ENCODE data around the gene FOXN4.

DNA sequence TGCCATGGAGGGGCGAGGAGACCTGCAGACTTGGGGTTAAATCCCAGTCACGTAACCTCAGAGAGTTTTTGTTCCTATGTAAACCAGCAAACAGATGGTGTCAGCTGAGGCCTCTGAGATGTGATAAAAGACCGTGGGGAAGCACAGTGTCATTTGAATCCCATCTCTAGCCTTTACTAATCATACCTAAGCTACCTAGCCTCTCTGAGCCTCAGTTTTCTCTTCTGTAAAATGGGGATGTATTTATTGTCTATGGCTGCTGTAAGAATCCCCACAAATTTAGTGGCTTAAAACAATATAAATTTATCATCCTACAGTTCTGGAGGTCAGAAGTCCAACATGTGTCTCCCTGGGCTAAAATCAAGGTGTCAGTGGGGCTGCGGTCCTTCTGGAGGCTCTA, 33.9 kb downstream of the FOXN4 start:
- no peak for TF ChIP-seq ZNF146 (CRISPR knock-in tag; IDR thresholded peaks at IDR 0.05; ENCODE audit: unreplicated experiment)
- TF ChIP-seq, protein P1, sequence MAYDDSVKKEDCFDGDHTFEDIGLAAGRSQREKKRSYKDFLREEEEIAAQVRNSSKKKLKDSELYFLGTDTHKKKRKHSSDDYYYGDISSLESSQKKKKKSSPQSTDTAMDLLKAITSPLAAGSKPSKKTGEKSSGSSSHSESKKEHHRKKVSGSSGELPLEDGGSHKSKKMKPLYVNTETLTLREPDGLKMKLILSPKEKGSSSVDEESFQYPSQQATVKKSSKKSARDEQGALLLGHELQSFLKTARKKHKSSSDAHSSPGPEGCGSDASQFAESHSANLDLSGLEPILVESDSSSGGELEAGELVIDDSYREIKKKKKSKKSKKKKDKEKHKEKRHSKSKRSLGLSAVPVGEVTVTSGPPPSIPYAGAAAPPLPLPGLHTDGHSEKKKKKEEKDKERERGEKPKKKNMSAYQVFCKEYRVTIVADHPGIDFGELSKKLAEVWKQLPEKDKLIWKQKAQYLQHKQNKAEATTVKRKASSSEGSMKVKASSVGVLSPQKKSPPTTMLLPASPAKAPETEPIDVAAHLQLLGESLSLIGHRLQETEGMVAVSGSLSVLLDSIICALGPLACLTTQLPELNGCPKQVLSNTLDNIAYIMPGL (CRISPR knock-in tag; IDR thresholded peaks at IDR 0.05): no peak
- no peak for TF ChIP-seq POLR2A (conservative IDR thresholded peaks at IDR 0.05)
- TF ChIP-seq ZNF282 (CRISPR knock-in tag; IDR thresholded peaks at IDR 0.05): no peak
- TF ChIP-seq, protein P2, sequence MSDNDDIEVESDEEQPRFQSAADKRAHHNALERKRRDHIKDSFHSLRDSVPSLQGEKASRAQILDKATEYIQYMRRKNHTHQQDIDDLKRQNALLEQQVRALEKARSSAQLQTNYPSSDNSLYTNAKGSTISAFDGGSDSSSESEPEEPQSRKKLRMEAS (CRISPR knock-in tag; IDR thresholded peaks at IDR 0.05): no peak
